OCI-LY7 (cell line): ENCODE data around the gene ZNRD2.

Experiments used
- CTCF ChIP-seq: fragments of 200-600 bp; sonication (generic); conservative IDR thresholded peaks from 2 replicates; pipeline ENCODE4 v1.5.1; 2014; ENCODE audit warnings: mild to moderate bottlenecking, antibody characterized with exemption, low read length, moderate library complexity, mixed read lengths
- EZH2phosphoT487 ChIP-seq: fragments of 200-600 bp; sonication (generic); IDR thresholded peaks from 2 replicates; pipeline ENCODE4 v1.6.1; 2018; ENCODE audit warnings: low read depth, borderline replicate concordance, mild to moderate bottlenecking, mixed run types, antibody characterized with exemption, low read length, moderate library complexity, mixed read lengths

GRCh38 chr11:65599955-65600246, 29.6 kb downstream of the ZNRD2 start:
- no peak for TF ChIP-seq CTCF
- TF ChIP-seq EZH2phosphoT487 = no peak
